Measurements from ENCODE around the gene METTL4.

The METTL4 gene

GRCh38 chr18:2587788-2588187, 16.5 kb upstream of the METTL4 start:
- Histone ChIP-seq H3K79me2 (ENCODE audit: low read length) (no peaks in the 10 kb centered on the region), H4K20me1 (ENCODE audit: insufficient read depth, low read length) (no peaks in the 10 kb centered on the region), H3K36me3 (replicated peaks; ENCODE audit: insufficient read depth, low read length) (peaks cover 24% of the 10 kb centered on the region), H3K9me3 (replicated peaks; ENCODE audit: insufficient read depth, low read length) (no peaks in the 10 kb centered on the region), H3K27ac (ENCODE audit: low read length) (no peak overlapping the region), H2AFZ (ENCODE audit: low read length) (no peak overlapping the region), H3F3A (ENCODE audit: insufficient read depth, low read length) (no peaks in the 10 kb centered on the region), H3K9ac (ENCODE audit: low read length) (no peak overlapping the region), H3K27me3 (replicated peaks; ENCODE audit: insufficient read depth, low read length) (no peaks in the 10 kb centered on the region), H3K4me1 (ENCODE audit: low read length) (no peaks in the 10 kb centered on the region), H3K4me3 (ENCODE audit: low read length) (no peak overlapping the region), H3K4me2 (ENCODE audit: low read depth, low read length) (no peak overlapping the region), H3K9me2 (replicated peaks; ENCODE audit: insufficient read depth, low read length) (no peaks in the 10 kb centered on the region)
- TF ChIP-seq EZH2 (optimal IDR thresholded peaks at IDR 0.05; ENCODE audit: low read depth, low read length) (no peak), EZH2phosphoT487 (IDR thresholded peaks at IDR 0.05; ENCODE audit: low read length) (no peak), CTCF (IDR thresholded peaks at IDR 0.05; ENCODE audit: low read length) (no peak)
- no peak for DNase-seq

- Histone ChIP-seq H3K36me3 (replicated peaks; ENCODE audit: insufficient read depth, low read length) (peaks cover 16% of the 10 kb centered on the region), H3K9me3 (replicated peaks; ENCODE audit: insufficient read depth, low read length) (no peaks in the 10 kb centered on the region), H3K9ac (ENCODE audit: low read length) (peak overlapping the region; percentile 98; the same call in 1 of the 2 replicates), H3K27ac (ENCODE audit: low read length) (no peak overlapping the region), H3K27me3 (replicated peaks; ENCODE audit: insufficient read depth, low read length) (no peaks in the 10 kb centered on the region), H3K9me2 (replicated peaks; ENCODE audit: insufficient read depth, low read length) (no peaks in the 10 kb centered on the region), H3K79me2 (ENCODE audit: low read length) (peaks cover 84% of the 10 kb centered on the region), H3K4me3 (ENCODE audit: low read length) (peak overlapping the region; percentile 87), H4K20me1 (ENCODE audit: insufficient read depth, low read length) (no peaks in the 10 kb centered on the region), H3K4me2 (ENCODE audit: low read depth, low read length) (peak overlapping the region; percentile 86), H3K4me1 (ENCODE audit: low read length) (peaks cover 12% of the 10 kb centered on the region), H2AFZ (ENCODE audit: low read length) (no peak overlapping the region), H3F3A (ENCODE audit: insufficient read depth, low read length) (no peaks in the 10 kb centered on the region)
- DNase-seq: no peak
- TF ChIP-seq CTCF (IDR thresholded peaks at IDR 0.05; ENCODE audit: low read length) (no peak), EZH2phosphoT487 (IDR thresholded peaks at IDR 0.05; ENCODE audit: low read length) (no peak), EZH2 (optimal IDR thresholded peaks at IDR 0.05; ENCODE audit: low read depth, low read length) (no peak)
These were observed 2.1 kb upstream of the METTL4 start for GRCh38 chr18:2573408-2573807.

GRCh38 chr18:2572892-2573291, 1.6 kb upstream of the METTL4 start:
- H3K9me3 ChIP-seq (replicated peaks; ENCODE audit: insufficient read depth, low read length): no peaks in the 10 kb centered on the region
- peak overlapping the region; percentile 86 for H3K4me2 ChIP-seq (ENCODE audit: low read depth, low read length)
- H3K27ac ChIP-seq (ENCODE audit: low read length): no peak overlapping the region
- H3K9ac ChIP-seq (ENCODE audit: low read length): peak overlapping the region; percentile 98; the same call in 1 of the 2 replicates
- 0 out of 2 replicates have a peak overlapping the region, but pooled peaks have one; percentile 93 for H2AFZ ChIP-seq (ENCODE audit: low read length)
- DNase-seq: no peak
- no peaks in the 10 kb centered on the region for H3K9me2 ChIP-seq (replicated peaks; ENCODE audit: insufficient read depth, low read length)
- H3K27me3 ChIP-seq (replicated peaks; ENCODE audit: insufficient read depth, low read length): no peaks in the 10 kb centered on the region
- H4K20me1 ChIP-seq (ENCODE audit: insufficient read depth, low read length): no peaks in the 10 kb centered on the region
- peaks cover 12% of the 10 kb centered on the region for H3K4me1 ChIP-seq (ENCODE audit: low read length)
- H3K36me3 ChIP-seq (replicated peaks; ENCODE audit: insufficient read depth, low read length): peaks cover 11% of the 10 kb centered on the region
- no peaks in the 10 kb centered on the region for H3F3A ChIP-seq (ENCODE audit: insufficient read depth, low read length)
- TF ChIP-seq EZH2phosphoT487 (IDR thresholded peaks at IDR 0.05; ENCODE audit: low read length) (no peak), EZH2 (optimal IDR thresholded peaks at IDR 0.05; ENCODE audit: low read depth, low read length) (no peak), CTCF (IDR thresholded peaks at IDR 0.05; ENCODE audit: low read length) (no peak)
- H3K4me3 ChIP-seq (ENCODE audit: low read length): peak overlapping the region; percentile 87
- H3K79me2 ChIP-seq (ENCODE audit: low read length): peaks cover 87% of the 10 kb centered on the region
